Measurements from ENCODE around the gene C19orf73. TPM values are rescaled to one million over a fixed set of nuclear protein-coding genes. Genes with fewer than 3 reads are reported as not detected.

Gene C19orf73
- total RNA-seq, 3 donors from 2014 or later, result 1.8 to 3.2 (median 2.1) TPM

DNA sequence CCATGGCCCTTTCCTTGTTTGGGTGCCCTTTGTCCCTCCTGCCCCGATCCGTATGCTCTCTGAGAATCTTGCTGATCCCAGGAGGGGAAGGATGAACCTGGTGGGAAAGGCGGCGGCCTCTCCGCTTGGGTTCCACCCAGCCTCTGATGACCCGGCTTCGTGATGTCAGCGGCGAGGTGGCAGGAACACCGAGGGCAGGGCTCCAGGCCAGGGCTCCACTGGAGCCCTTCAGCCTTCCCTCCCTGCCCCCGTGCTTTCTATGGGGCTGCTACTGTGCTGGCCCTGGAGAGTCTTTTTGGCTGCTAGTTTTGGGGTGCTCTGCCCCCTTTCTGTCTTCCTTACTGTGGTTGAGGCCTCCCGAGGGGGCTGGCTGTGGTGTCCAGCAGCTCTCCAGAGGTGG lies 16.6 kb downstream of the C19orf73 start:
- no peak overlapping the region for H3K4me3 ChIP-seq
- DNase-seq (no peak), ATAC-seq (no peak)
- H3K36me3 ChIP-seq (ENCODE audit: low read depth), result peaks cover 3% of the 10 kb centered on the region
- no peaks in the 10 kb centered on the region for H3K4me1 ChIP-seq (ENCODE audit: low read depth)
- TF ChIP-seq, protein P1, sequence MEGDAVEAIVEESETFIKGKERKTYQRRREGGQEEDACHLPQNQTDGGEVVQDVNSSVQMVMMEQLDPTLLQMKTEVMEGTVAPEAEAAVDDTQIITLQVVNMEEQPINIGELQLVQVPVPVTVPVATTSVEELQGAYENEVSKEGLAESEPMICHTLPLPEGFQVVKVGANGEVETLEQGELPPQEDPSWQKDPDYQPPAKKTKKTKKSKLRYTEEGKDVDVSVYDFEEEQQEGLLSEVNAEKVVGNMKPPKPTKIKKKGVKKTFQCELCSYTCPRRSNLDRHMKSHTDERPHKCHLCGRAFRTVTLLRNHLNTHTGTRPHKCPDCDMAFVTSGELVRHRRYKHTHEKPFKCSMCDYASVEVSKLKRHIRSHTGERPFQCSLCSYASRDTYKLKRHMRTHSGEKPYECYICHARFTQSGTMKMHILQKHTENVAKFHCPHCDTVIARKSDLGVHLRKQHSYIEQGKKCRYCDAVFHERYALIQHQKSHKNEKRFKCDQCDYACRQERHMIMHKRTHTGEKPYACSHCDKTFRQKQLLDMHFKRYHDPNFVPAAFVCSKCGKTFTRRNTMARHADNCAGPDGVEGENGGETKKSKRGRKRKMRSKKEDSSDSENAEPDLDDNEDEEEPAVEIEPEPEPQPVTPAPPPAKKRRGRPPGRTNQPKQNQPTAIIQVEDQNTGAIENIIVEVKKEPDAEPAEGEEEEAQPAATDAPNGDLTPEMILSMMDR (IDR thresholded peaks at IDR 0.05), result no peak
- no peaks in the 10 kb centered on the region for H3K9me3 ChIP-seq
- intact Hi-C loops (cut with DNase I, micrococcal nuclease), result no loop called here

GRCh38 chr19:49101160-49101559 lies 17.8 kb downstream of the C19orf73 start:
- H3K36me3 ChIP-seq (ENCODE audit: low read depth), result peaks cover 3% of the 10 kb centered on the region
- H3K4me1 ChIP-seq (ENCODE audit: low read depth), result no peaks in the 10 kb centered on the region
- H3K9me3 ChIP-seq, result no peaks in the 10 kb centered on the region
- DNase-seq (no peak), ATAC-seq (no peak)
- TF ChIP-seq, protein P1 (IDR thresholded peaks at IDR 0.05), result no peak
- intact Hi-C loops (cut with DNase I, micrococcal nuclease), result no loop called here
- H3K4me3 ChIP-seq, result no peak overlapping the region

- no peaks in the 10 kb centered on the region for H3K9me3 ChIP-seq
- no peak for ATAC-seq
- H3K4me3 ChIP-seq, result no peak overlapping the region
- intact Hi-C loops (cut with DNase I, micrococcal nuclease), result loop anchor here (5.0 to 10.0 kb wide), 3 partner anchors 46 to 109 kb away; no protein-coding TSS in a partner anchor
- peaks cover 3% of the 10 kb centered on the region for H3K36me3 ChIP-seq (ENCODE audit: low read depth)
- DNase-seq, result no peak
- TF ChIP-seq, protein P1 (IDR thresholded peaks at IDR 0.05), result no peak
- H3K4me1 ChIP-seq (ENCODE audit: low read depth), result no peaks in the 10 kb centered on the region
These were observed 20.1 kb downstream of the C19orf73 start for GRCh38 chr19:49098795-49099194.

- Histone ChIP-seq H3K4me1 (ENCODE audit: low read depth) (no peaks in the 10 kb centered on the region), H3K36me3 (ENCODE audit: low read depth) (peaks cover 3% of the 10 kb centered on the region), H3K9me3 (no peaks in the 10 kb centered on the region), H3K4me3 (no peak overlapping the region)
- ATAC-seq, result peak; percentile 96
- intact Hi-C loops (cut with DNase I, micrococcal nuclease), result loop anchor here (5.0 to 10.0 kb wide), 3 partner anchors 47 to 110 kb away; no protein-coding TSS in a partner anchor
- TF ChIP-seq, protein P1 (IDR thresholded peaks at IDR 0.05), result peak; percentile 97
- peak in 2 of 3 donors; percentile 74 to 75 for DNase-seq
These were observed 21.3 kb downstream of the C19orf73 start for GRCh38 chr19:49097453-49098288.

- intact Hi-C loops (cut with DNase I, micrococcal nuclease), result loop anchor here (5.0 to 10.0 kb wide), 3 partner anchors 50 to 113 kb away; no protein-coding TSS in a partner anchor
- Histone ChIP-seq H3K4me1 (ENCODE audit: low read depth) (no peaks in the 10 kb centered on the region), H3K4me3 (no peak overlapping the region), H3K9me3 (no peaks in the 10 kb centered on the region), H3K36me3 (ENCODE audit: low read depth) (no peaks in the 10 kb centered on the region)
- TF ChIP-seq, protein P1 (IDR thresholded peaks at IDR 0.05), result no peak
- ATAC-seq (no peak), DNase-seq (no peak)
These were observed 24.1 kb downstream of the C19orf73 start for GRCh38 chr19:49094505-49095482.

Data from mucosa of descending colon (tissue), 3 donors.